Choroid plexus epithelial cell (primary cell): ENCODE results near the gene REEP1.

Experiments used
- DNase-seq: peaks from one replicate; pipeline ENCODE4 v3.0.0-alpha.2; 2010; ENCODE audit warnings: low read depth
- H3K4me3 ChIP-seq: 2 replicates; pipeline ENCODE4 v1.5.1; 2011; ENCODE audit warnings: low read depth, mild to moderate bottlenecking, control low read depth, low read length, moderate library complexity
- TF ChIP-seq, protein P1 (sequence below): conservative IDR thresholded peaks from 2 replicates; pipeline ENCODE4 v1.5.1; 2011; ENCODE audit warnings: low read depth, mild to moderate bottlenecking, control low read depth, inconsistent platforms, low read length, moderate library complexity

Gene REEP1

DNA sequence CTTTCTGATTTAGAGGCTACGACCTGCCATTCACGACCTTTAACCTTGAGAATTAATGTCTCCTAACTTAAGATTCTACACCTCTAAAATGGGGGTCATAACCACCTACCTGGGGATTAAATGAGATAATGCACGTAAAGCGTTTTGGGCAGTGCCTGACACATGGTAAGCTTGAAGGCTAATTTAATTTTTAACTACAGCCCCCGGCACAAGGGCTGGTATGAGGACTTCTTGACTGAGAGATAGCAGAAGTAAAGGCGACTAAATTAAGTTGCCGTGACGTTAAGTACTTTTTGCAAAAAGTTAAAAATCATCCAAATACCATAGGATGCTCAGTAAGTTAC, 137.6 kb downstream of the REEP1 start:
- DNase-seq, result no peak
- TF ChIP-seq, protein P1, sequence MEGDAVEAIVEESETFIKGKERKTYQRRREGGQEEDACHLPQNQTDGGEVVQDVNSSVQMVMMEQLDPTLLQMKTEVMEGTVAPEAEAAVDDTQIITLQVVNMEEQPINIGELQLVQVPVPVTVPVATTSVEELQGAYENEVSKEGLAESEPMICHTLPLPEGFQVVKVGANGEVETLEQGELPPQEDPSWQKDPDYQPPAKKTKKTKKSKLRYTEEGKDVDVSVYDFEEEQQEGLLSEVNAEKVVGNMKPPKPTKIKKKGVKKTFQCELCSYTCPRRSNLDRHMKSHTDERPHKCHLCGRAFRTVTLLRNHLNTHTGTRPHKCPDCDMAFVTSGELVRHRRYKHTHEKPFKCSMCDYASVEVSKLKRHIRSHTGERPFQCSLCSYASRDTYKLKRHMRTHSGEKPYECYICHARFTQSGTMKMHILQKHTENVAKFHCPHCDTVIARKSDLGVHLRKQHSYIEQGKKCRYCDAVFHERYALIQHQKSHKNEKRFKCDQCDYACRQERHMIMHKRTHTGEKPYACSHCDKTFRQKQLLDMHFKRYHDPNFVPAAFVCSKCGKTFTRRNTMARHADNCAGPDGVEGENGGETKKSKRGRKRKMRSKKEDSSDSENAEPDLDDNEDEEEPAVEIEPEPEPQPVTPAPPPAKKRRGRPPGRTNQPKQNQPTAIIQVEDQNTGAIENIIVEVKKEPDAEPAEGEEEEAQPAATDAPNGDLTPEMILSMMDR, result no peak
- H3K4me3 ChIP-seq, result peak overlapping the region; percentile 67

DNA sequence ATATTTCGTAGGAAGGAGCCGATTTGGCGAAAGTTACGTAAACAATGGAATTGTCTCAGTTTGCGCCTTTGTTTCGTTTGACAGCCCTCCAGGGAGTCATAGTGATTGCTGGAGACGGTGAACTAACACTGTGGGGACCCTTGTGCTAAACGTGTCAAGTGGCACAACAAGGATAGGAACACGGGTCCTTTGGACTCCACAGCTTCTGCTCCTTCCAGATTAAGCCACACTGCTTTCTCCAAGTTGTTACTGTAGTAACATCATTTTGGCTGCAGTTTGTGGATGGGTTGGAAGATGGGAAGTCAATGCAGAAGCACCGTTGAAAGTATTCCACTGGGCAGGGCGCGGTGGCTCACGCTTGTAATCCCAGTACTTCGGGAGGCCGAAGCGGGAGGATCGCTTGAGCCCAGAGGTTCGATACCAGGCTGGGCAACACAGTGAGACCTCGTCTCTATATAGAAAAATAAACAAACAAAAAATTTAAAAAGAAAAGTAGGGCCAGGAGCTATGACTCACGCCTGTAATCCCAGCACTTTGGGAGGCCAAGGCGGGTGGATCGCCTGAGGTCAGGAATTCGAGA, 141.5 kb downstream of the REEP1 start:
- no peak for DNase-seq
- TF ChIP-seq, protein P1, result no peak
- H3K4me3 ChIP-seq, result peak overlapping the region; percentile 100

GRCh38 chr2:86195055-86195807, 142.2 kb downstream of the REEP1 start, which contains the start of gene IMMT:
TSS of gene IMMT (minus strand) at chr2:86195462. CDS start at chr2:86195382, 80 bp downstream.
- TF ChIP-seq, protein P1, result no peak
- DNase-seq, result peak; percentile 98
- H3K4me3 ChIP-seq, result peak within 1 kb of the TSS; percentile 100

DNA sequence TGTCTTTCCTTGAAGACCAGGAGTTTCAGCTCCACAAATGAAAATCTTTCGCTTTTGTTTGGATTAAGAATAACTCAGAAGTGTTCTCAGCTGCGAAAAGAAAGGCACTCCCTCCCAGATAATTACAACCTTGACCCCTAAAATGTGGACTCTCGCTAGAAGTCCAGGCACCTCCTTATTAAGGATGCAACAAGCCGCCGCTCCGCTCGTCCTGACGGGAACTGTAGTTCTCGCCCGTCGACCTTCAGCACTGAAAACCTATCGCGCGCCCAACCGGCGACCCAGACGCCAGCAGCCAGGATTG, 142.7 kb downstream of the REEP1 start:
- peak overlapping the region; percentile 100 for H3K4me3 ChIP-seq
- TF ChIP-seq, protein P1, result no peak
- DNase-seq, result no peak

DNA sequence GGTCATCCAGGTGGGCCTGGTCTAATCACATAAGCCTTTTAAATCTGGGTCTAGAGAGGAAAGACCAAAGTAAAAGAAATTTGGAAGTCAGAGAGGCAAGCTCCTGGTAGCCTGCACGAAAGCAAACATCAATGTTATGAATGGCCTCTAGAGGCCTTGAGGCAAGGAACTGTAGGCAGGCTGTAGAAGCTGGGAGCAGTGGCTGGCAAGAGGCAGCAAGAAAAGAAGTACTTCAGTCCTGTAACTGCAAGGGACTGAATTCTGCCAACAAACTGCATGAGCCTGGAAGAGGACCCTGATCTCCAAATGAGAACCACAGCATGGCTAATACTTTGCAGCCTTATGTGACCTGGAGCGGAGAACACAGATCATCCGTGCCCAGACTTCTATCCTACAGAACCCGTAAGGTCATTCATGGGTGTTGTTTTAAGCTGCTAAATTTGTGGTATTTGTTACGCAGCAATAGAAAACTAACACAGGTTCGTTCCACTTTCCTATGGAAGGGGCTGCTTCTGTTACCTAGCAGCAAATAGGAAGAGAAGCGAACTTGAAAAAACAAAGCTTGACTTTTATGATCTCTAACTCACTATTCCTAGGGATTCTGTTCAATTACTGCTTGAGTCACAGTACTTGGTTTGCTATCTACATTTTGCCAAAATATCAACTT, 143.4 kb downstream of the REEP1 start:
- TF ChIP-seq, protein P1, result peak; percentile 19
- peak; percentile 34 for DNase-seq

DNA sequence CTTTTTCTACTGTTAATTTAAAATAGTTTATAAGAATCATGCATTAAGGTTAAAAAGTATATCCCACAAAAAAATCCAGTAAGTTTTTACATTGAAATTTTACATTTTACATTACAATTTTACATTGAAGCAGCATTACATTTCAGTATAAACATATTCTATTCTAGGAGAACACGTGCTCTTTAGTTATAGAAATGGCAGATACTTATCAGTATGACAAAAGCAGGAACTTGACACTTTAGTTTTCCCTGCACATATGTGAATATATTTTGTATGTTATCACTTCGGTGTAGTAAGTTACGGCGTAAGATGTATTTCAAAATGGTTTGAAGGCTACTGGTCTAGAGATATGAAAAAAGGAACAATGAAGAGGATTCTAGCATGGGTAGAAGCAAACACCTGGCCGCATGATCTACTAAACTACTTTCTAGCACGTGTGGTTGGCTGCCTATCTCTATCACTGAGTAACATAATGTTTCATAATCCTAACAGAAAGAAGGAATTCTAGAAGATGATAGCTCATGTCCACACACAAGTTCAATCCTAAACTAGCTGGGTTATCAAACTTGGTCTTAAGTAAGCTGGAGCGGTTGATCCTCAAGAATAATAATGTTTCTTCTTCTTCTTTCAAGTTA, 147.5 kb downstream of the REEP1 start:
- TF ChIP-seq, protein P1, result no peak
- no peak overlapping the region for H3K4me3 ChIP-seq
- no peak for DNase-seq

More for the DNA sequence above, 143.4 kb downstream of the REEP1 start:
- H3K4me3 ChIP-seq, result peak overlapping the region; percentile 100
